K562 (cell line): ENCODE measurements around the gene ENTPD8. TPM values are rescaled to one million over a fixed set of nuclear protein-coding genes. Genes with fewer than 3 reads are reported as not detected.
"Not testable (repeated sequence)": the region's sequence is repeated elsewhere in the genome, so short reads cannot be mapped to it uniquely, and the experiment has no call there.

ENCODE experiments used
- ATAC-seq: fragments of 200-7000 bp; cut with Tn5 transposase; 3 replicates; pipeline ENCODE4 v1.9.1; 2020; ENCODE audit warnings: moderate library complexity
- BruUV-seq: library from RNA; stranded (reverse); fragments of 400-500 nt; replicated peaks from 2 replicates; lab custom pipeline; 2021; lab: Mats Ljungman, UMichigan
- CTCF ChIA-PET: fragments of 300-600 bp; formaldehyde crosslinking; extraction: SDS; loops from one replicate; lab custom pipeline; 2021; ENCODE audit warnings: low intra/inter-chr PET ratio; lab: Yijun Ruan, JAX
- POLR2A ChIA-PET: fragments of 300-600, 350-650 bp; sonication (Branson Sonifier 250); formaldehyde crosslinking; extraction: SDS; loops from one replicate; lab custom pipeline; 2021; ENCODE audit warnings: antibody characterized with exemption, inconsistent platforms; lab: Yijun Ruan, JAX
- DNase-seq, 4 experiments: peaks; one replicate each; pipeline versions ENCODE4 v3.0.0 to v3.0.0-alpha.2; 2011 to 2018; ENCODE audit warnings: low spot score in 3 of 4, mixed read lengths in 3 of 4; ENCODE audit errors: extremely low read depth in 1 of 4
- FAIRE-seq: peaks from 2 replicates; lab custom pipeline; 2011; peaks lifted over from hg19 to GRCh38; lab: Jason Lieb, UNC
- H2AFZ ChIP-seq: 2 replicates; pipeline ENCODE4 v1.6.0; 2011; ENCODE audit warnings: low read depth, low read length, control low read depth, inconsistent platforms
- H3K27ac ChIP-seq: fragments of 200-600 bp; 3 replicates; pipeline ENCODE4 v1.8.0; 2011; ENCODE audit warnings: low read depth, mild to moderate bottlenecking, control low read depth, inconsistent platforms, low read length, moderate library complexity, mixed read lengths; ENCODE audit errors: extremely low read depth
- H3K27me3 ChIP-seq, 2 experiments: fragments of 300-600 bp in 1 of 2; 2 replicates in 1 of 2; 3 replicates in 1 of 2; pipeline versions ENCODE4 v1.6.0 to v1.8.0; 2011; ENCODE audit warnings: inconsistent platforms in 2 of 2, low read length in 2 of 2, mild to moderate bottlenecking in 1 of 2, mixed read lengths in 1 of 2, moderate library complexity in 1 of 2; ENCODE audit not compliant: control insufficient read depth in 2 of 2, insufficient read depth in 2 of 2
- H3K36me3 ChIP-seq: fragments of 300-600 bp; 3 replicates; pipeline ENCODE4 v1.8.0; 2011; ENCODE audit warnings: mild to moderate bottlenecking, low read length, inconsistent platforms; ENCODE audit not compliant: control insufficient read depth, insufficient read depth
- H3K4me1 ChIP-seq, 2 experiments: fragments of 200-600 bp in 1 of 2; replicated peaks in 1 of 2; 2 replicates in 1 of 2; 3 replicates in 1 of 2; pipeline versions ENCODE4 v1.5.1 to v1.8.0; 2011; ENCODE audit warnings: inconsistent platforms in 2 of 2, low read length in 2 of 2, mild to moderate bottlenecking in 1 of 2, mixed read lengths in 1 of 2, moderate library complexity in 1 of 2; ENCODE audit not compliant: control insufficient read depth in 2 of 2, insufficient read depth in 2 of 2
- H3K4me2 ChIP-seq: 2 replicates; pipeline ENCODE4 v1.6.1; 2011; ENCODE audit warnings: low read length, control low read depth, inconsistent platforms, mixed read lengths; ENCODE audit not compliant: insufficient read depth
- H3K4me3 ChIP-seq: fragments of 200-600 bp; sonication (generic), shearing (Covaris generic); 2 replicates; pipeline ENCODE4 v1.5.1; 2016; ENCODE audit warnings: control low read depth, inconsistent platforms
- H3K79me2 ChIP-seq: fragments of 200-600 bp; 3 replicates; pipeline ENCODE4 v1.8.0; 2011; ENCODE audit warnings: low read length, inconsistent platforms; ENCODE audit not compliant: control insufficient read depth, insufficient read depth
- H3K9ac ChIP-seq, 2 experiments: 2 replicates each; pipeline versions ENCODE4 v1.6.0 to v1.6.1; 2011; ENCODE audit warnings: low read depth in 2 of 2, low read length in 2 of 2, control low read depth in 1 of 2, inconsistent platforms in 1 of 2, mild to moderate bottlenecking in 1 of 2, mixed read lengths in 1 of 2; ENCODE audit not compliant: insufficient read depth in 1 of 2
- H3K9me1 ChIP-seq: one replicate; pipeline ENCODE4 v1.6.0; 2011; ENCODE audit warnings: inconsistent platforms, mild to moderate bottlenecking, low read length, moderate library complexity; ENCODE audit not compliant: control insufficient read depth, insufficient read depth
- H3K9me3 ChIP-seq: replicated peaks from 2 replicates; pipeline ENCODE4 v1.5.1; 2011; ENCODE audit warnings: low read depth, low read length, inconsistent platforms; ENCODE audit not compliant: control insufficient read depth, insufficient read depth
- H4K20me1 ChIP-seq: replicated peaks from 2 replicates; pipeline ENCODE4 v1.6.1; 2011; ENCODE audit warnings: low read length, inconsistent platforms, mixed read lengths; ENCODE audit not compliant: control insufficient read depth, insufficient read depth
- FOSL1 ChIP-seq: fragments of 200-800 bp; sonication (Bioruptor generic); conservative IDR thresholded peaks from 2 replicates; pipeline ENCODE4 v1.6.1; 2016; ENCODE audit warnings: missing genetic modification characterization, missing compliant biosample characterization
- MCM2 ChIP-seq: fragments of 450-650 bp; IDR thresholded peaks from 2 replicates; pipeline ENCODE4 v1.6.1; 2017; ENCODE audit warnings: low read depth, mild to moderate bottlenecking
- SRF ChIP-seq, 2 experiments: fragments of 250-450, 450-650 bp in 1 of 2; sonication (Bioruptor Pico) in 1 of 2; sonication (generic) in 1 of 2; formaldehyde crosslinking; IDR thresholded peaks; 2 replicates each; pipeline versions ENCODE4 v1.5.0 to v1.5.1; 2020 to 2022; ENCODE audit warnings: mild to moderate bottlenecking in 1 of 2, missing genetic modification reagents in 1 of 2
- WGBS: fragments of 100-300 bp; shearing (Covaris generic); methylation state at CpG from one replicate; pipeline ENCODE4 v1.1.6; 2016; ENCODE audit warnings: low coverage, mixed read lengths; ENCODE audit not compliant: insufficient coverage; ENCODE audit errors: missing lambda C conversion rate; 5-methylcytosine and 5-hydroxymethylcytosine counted together
- in situ Hi-C: fragments of 300-500 bp; cut with MboI; formaldehyde crosslinking; loops from 4 replicates; pipeline ENCODE4 v1.15.0; 2018; ENCODE audit warnings: inconsistent platforms, mixed read lengths
- intact Hi-C: fragments of 100-400 bp; cut with micrococcal nuclease; formaldehyde crosslinking; loops from 2 replicates; pipeline ENCODE4 v1.14.2; 2022
- polyA plus RNA-seq, 8 experiments: library from polyadenylated mRNA; depleted of rRNA in 4 of 8; stranded (reverse) in 5 of 8; unstranded in 3 of 8; fragments of >200 nt; fragmentation: Nextera tagmentation in 2 of 8; fragmentation: Illumina TruSeq in 1 of 8; extraction: Ambion mirVana in 2 of 8; extraction: Trizol in 1 of 8; gene quantifications; 2 replicates each; pipeline versions ENCODE4 v1.2.1 to v1.2.3, GENCODE V29; 2011 to 2014; ENCODE audit warnings: inconsistent platforms in 1 of 8, missing spikeins in 1 of 8
- total RNA-seq, 7 experiments: library from RNA; depleted of rRNA in 6 of 7; stranded (reverse); fragments of >200 nt in 6 of 7; fragmentation: Illumina TruSeq in 2 of 7; extraction: Trizol in 2 of 7; gene quantifications; 2 replicates each; pipeline versions ENCODE4 v1.2.1 to v1.2.3, GENCODE V29; 2011 to 2021; ENCODE audit warnings: low replicate concordance in 1 of 7
- TF ChIP-seq, protein P1 (sequence below), 3 experiments: fragments of 200-800 bp in 1 of 3; sonication (Bioruptor generic) in 1 of 3; sonication (generic) in 1 of 3; formaldehyde crosslinking in 1 of 3; IDR thresholded peaks; 2 replicates each; pipeline versions ENCODE4 v1.6.1 to v1.8.0; 2016 to 2022; ENCODE audit warnings: mild to moderate bottlenecking in 2 of 3, missing compliant biosample characterization in 2 of 3, missing genetic modification characterization in 2 of 3, missing genetic modification reagents in 1 of 3

Gene ENTPD8
- total and polyA plus RNA-seq, 9 of the 15 experiments (the other 6 are each of a cell fraction or from before 2014, with no cell fraction given), result 0.06 to 0.27 (median 0.19) TPM; not detected in 5

DNA sequence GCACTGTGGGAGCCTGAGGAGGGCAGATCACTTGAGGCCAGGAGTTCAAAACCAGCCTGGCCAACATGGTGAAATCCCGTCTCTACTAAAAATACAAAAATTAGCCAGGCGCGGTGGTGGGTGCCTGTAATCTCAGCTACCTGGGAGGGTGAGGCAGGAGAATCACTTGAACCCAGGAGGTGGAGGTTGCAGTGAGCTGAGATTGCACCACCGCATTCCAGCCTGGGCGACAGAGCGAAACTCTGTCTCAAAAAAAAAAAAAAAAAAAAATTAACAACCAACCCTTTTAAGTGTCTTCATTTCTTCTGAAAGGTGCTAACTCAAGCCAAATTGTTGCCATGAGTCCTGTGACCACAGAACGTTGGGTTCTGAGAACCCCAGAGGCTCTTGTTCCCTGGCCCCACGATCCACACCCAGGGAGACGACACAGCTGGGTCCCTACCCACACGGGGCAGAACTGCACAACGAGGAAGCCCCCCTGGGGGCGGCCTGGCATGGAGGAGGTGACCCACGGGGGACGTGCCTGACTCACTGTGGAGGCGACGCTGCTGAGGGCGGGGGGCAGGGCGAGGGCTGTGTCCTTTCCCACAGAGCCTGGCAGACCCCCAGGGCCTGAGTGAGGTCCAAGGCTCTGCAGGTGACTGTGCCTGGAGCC, 30.8 kb downstream of the ENTPD8 start:
- H3K27ac ChIP-seq, H4K20me1 ChIP-seq, intact Hi-C loops, DNase-seq, CTCF ChIA-PET, FAIRE-seq, BruUV-seq, in situ Hi-C loops, H3K27me3 ChIP-seq, H3K4me3 ChIP-seq, H3K9me1 ChIP-seq, H3K4me2 ChIP-seq, H3K9me3 ChIP-seq, H2AFZ ChIP-seq, H3K36me3 ChIP-seq, ATAC-seq: not testable (repeated sequence)
- Histone ChIP-seq H3K4me1 (peaks cover 27 to 76% of the 10 kb centered on the region in 2 experiments), H3K79me2 (peaks cover 40% of the 10 kb centered on the region), H3K9ac (peak overlapping the region in 1 of 2 experiments; percentile 14; a peak in 1 of 4 replicates)
- WGBS, result 52% methylated on average over 7 of the region's 18 CpGs
- POLR2A ChIA-PET, result interaction anchor here (1.4 kb wide), 1 partner anchor 123 kb away, joined by 6 read pairs; no protein-coding TSS in a partner anchor

DNA sequence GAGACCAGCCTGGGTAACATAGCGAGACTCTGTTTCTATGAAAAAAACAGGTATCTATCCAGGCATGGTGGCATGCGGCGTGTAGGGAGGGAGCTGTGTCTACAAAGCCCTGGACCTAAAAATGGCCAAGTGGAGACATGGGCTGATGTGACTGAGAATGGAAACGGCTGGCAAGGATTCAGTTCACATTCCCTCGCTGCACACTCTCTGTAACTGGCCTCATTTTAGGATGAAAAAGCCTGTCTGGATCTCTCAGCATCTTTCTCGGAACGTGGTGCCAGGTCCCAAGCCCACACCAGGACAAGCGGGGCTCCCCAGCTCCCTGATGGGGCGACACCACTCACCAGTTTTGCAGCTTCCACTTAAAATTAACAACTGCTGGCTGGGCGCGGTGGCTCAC, 31.6 kb downstream of the ENTPD8 start:
- DNase-seq (no peak), FAIRE-seq (no peak), ATAC-seq (no peak)
- H3K36me3 ChIP-seq, result no peaks in the 10 kb centered on the region; the same call in 2 of the 3 replicates
- peaks cover 38% of the 10 kb centered on the region for H3K79me2 ChIP-seq
- TF ChIP-seq SRF (CRISPR knock-in tag; IDR thresholded peaks at IDR 0.05) (no peak), MCM2 (no peak), FOSL1 (tag) (no peak)
- TF ChIP-seq, protein P1, sequence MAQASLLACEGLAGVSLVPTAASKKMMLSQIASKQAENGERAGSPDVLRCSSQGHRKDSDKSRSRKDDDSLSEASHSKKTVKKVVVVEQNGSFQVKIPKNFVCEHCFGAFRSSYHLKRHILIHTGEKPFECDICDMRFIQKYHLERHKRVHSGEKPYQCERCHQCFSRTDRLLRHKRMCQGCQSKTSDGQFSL (CRISPR knock-in tag; IDR thresholded peaks at IDR 0.05), result no peak
- TF ChIP-seq, protein P1 (tag; IDR thresholded peaks at IDR 0.05), result no peak
- no TSS peak for BruUV-seq
- no peaks in the 10 kb centered on the region for H3K9me3 ChIP-seq
- no peak overlapping the region for H3K4me3 ChIP-seq
- 92% methylated on average over 10 of the region's 11 CpGs for WGBS
- no peaks in the 10 kb centered on the region for H4K20me1 ChIP-seq
- CTCF ChIA-PET, result no interaction called here
- no peak overlapping the region for H2AFZ ChIP-seq
- H3K9me1 ChIP-seq, result no peaks in the 10 kb centered on the region
- H3K27ac ChIP-seq, result no peak overlapping the region
- no peaks in the 10 kb centered on the region for H3K27me3 ChIP-seq
- in situ Hi-C loops, result no loop called here
- H3K9ac ChIP-seq, result no peak overlapping the region
- H3K4me2 ChIP-seq, result no peak overlapping the region
- H3K4me1 ChIP-seq, result peaks cover 28 to 83% of the 10 kb centered on the region in 2 experiments
- POLR2A ChIA-PET, result interaction anchor here (0.6 to 1.5 kb wide), 5 partner anchors 17 to 122 kb away, joined by 3 to 6 read pairs (median 4); partner anchors contain the start of gene NRARP
- intact Hi-C loops, result no loop called here
